ENCODE results near the gene TUBB2B.
"Not testable (repeated sequence)": the region's sequence is repeated elsewhere in the genome, so short reads cannot be mapped to it uniquely, and the experiment has no call there.

TUBB2B gene

DNA sequence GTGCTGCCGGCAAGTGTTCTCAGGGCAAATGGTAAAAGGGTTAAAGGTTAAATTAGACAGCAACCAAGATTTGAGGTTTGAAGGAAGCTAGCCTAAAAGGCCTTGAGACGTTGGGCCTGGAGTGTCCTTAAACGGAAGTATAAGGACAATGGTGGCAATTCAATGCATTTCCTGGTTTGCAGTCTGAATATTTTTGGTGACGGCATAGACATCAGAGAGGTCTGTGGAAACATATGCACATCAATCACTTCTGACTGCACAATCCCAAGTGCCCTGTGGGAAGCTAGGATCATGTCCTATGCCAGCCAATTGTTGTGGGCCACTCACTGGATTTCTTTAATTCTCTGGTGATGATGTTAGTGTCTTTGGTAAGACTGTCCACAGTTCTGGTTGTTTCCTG, 44.4 kb downstream of the TUBB2B start:
- no peak for DNase-seq

DNA sequence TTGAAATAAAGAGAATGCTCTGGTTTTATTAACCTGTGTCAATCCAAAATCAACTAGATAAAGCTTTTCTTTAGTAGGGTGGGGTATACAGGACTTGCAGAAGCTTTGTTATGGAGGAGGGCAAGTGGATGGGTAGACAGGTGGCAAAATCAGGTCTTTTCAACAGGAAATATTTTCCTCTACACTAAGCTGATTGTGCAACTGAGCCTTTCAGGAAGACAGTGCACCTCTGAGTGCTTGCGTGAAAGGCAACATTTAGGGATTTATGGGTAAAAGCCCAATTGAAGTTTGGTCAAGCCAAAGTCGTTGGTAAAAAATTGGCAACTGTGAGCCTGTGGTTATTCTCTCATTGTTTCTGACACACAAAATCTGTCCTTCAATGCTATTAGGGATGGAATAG, 46.3 kb downstream of the TUBB2B start:
- DNase-seq = no peak

DNA sequence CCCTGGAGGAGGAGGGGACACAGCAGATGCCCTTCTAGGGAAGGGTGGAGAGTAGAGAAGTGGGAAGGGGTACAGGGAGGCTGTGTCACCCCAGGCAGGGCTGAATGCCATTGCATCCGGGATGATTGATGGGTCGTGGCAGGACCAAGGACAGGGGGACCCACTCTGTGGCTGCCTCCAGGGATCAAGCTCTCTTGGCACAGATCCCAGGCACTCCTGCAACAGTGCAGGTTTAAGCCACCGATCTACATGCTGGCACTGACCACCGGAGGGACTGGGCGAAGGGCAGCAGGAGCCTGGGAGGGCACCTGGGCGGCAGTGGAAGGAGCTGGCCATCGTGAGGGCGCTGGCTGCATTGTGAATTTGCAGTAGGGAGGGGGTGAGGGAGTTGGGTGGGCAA, 47.5 kb downstream of the TUBB2B start:
- not testable (repeated sequence) for DNase-seq

DNA sequence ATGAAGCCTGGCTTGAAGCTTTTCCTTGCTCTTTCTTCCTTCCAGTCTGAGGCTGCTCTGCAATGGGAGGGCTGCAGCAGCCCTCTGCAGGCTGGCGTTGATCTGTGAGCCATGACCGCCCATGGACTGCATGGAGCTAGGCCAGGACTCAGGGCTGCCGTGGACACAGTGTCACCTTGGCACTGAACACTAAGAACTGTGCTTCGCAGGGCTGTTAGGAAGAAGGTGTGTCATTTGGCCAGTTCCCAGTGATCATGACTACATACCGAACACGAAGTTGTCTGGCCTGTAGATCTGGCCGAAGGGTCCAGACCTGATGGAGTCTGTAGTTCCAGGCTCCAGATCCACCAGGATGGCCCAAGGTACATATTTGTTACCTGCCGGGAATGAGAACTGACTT, 48.8 kb downstream of the TUBB2B start:
- DNase-seq = not testable (repeated sequence)

DNA sequence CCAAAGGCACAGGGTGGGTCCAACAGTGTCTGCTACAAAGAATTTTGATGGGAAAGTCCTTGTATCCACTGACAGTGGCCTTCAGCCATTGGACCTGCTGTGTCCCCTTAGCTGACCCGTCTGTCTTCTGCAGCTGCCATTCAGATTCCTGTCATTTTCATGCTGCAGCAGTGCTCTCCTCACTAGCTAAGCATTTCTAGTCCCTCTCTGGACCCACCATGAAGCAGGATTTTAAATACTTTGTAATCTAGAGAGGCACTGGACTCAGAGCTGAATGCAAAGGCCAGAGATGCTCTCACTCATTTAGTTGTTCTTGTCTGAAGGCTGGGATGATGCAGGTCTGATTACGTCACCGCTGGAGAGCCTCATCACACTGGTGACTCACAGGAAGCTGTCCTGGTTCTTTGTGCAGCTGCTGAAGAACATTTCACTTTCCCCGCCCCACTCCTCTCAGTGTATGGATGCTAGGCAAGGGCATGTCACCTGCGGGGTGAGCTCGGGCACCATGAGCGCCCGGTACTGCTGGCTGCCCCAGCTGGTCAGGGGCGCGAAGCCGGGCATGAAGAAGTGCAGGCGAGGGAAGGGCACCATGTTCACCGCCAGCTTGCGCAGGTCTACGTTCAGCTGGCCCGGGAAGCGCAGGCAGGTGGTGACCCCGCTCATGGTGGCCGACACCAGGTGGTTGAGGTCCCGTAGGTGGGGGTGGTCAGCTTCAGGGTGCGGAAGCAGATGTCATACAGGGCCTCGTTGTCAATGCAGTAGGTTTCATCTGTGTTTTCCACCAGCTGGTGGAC, 50.7 kb downstream of the TUBB2B start:
- no peak for DNase-seq

DNA sequence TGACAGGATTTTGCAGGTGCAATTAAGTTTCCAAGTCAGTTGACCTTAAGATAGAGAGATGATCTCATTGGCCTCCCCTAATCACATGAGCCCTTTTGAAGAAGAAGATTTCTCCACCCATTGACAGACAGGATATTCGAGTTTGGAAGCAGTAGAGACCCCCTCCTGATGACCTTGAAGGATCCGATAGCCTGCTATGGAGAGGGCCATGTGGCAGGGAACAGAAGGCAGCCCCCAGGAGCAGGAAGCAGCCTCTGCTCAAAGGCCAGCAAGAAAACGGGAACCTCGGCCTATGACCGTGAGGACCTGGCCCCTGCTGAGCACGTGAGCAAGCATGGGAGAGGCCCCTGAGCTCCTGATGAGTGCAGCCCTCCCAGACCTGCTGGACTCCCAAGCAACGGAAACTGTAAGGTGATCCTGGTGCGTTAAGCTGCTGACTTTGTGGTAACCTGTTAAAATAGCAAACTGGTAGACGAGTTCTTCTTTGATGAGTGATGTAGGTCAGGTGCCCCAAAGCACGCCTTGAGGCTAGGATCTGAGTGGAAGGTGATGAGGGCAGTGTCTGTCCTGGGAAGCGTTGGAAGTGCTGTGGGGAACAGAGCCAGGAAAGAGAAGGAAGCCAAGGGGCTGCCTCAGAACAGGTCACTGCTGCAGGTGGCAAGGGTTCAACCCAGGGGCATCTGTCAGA, 51.6 kb downstream of the TUBB2B start:
- DNase-seq = no peak
